HG03378 (cell line): Measurements from ENCODE around the gene MRPL20.
"Not testable (repeated sequence)": the region's sequence is repeated elsewhere in the genome, so short reads cannot be mapped to it uniquely, and the experiment has no call there.

ENCODE experiments used
- ATAC-seq: cut with Tn5 transposase; IDR thresholded peaks from one replicate; pipeline ENCODE4 v1.9.1; 2021; ENCODE audit warnings: mild to moderate bottlenecking, moderate library complexity; ENCODE audit not compliant: unreplicated experiment

MRPL20 gene

DNA sequence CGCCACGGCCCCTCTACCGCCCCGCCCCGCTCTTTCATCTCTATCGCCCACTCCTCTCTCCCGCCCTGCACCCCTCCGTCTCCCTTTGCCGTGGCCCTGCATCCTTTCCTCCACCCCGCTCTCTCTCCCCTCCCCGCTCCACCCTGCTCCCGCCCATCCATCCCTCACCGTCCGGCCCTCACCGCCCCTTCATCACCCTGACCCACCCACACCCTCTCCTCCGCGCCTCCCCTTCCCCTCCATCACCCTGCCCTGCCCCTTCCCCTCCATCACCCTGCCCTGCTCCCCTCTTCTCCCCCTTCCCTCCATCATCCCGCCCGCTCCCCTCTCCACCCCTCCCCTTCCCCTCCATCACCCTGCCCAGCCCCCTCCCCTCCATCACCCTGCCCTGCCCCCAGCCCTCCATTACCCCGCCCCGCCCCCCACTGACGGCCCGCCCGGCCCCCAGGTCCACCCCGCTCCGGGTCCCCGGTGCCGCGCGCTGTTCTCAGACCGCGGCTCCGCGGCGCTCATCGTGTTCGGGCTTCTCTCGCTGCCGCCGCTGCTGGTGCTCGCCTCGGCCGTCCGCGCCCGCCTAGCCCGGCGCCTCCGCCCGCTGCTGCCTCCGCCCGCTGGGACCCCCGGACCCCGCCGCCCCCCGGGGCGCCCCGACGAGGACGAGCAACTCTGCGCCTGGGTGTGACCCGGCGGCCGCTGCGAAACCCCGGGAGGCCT lies 20.2 kb upstream of the MRPL20 start:
- ATAC-seq: no peak

DNA sequence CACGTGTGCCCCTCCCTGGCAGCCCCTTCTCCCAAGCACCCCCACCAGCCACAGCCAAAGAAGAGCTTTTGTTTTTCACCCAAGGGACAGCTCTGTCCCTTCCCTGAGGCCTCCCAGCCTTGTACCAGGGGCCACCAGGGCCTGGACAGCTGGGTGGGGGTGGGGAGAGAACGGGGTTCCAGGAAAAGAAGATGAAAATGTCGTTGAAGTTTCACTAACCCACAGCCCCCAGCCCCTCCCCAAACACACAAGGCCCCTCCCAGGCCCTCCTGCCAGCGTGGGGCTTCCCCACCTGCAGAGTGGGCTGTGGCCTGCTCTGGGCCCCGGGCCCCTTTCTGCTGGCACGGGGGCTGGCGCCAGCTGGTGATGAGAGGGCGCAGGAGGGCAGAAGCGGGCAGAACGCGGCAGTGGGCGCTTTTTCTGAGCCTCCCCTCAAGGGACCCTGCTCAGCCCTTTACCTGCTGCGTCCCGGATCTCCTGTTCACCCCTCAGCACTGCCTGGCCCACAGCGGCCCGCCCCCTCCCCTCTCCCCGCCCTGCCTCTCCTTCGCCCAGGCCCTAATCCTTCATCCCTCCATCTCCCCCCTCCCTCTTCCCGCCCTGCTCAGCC lies 19.5 kb upstream of the MRPL20 start:
- ATAC-seq: no peak

DNA sequence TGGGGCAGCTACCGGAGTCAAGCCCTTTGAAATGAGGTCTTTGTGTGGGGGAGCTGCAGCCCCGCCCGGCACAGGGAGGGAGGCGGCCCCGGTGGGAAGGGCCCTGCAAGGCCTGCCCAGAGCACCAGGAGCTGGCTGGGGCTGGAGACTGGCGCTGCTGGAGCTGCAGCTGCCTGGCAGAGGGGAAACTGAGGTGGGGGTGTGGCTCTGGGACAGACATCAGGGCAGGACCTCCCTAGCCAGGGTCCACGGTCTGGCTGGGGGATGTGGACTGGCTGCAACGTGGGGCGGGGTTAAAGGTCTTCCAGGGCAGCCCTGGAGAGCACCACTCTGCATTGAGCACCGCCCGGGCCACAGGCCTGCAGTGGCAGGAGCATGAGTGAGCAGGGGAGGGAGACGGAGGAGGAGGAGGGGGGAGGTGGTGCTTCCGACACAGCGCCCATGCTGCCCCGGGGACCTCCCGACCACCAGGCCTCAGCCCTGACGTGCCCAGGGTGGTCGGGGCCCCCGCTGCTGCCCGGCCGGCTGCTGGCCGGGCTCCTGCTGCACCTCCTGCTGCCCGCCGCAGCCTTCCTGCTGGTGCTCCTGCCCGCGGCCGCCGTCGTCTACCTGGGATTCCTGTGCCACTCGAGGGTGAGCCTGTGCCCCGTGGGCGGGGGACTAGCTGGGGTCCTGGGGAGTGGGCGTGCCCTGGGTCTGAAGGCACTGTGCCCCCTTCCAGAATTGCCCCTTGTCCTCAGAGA lies 18.8 kb upstream of the MRPL20 start:
- no peak for ATAC-seq

DNA sequence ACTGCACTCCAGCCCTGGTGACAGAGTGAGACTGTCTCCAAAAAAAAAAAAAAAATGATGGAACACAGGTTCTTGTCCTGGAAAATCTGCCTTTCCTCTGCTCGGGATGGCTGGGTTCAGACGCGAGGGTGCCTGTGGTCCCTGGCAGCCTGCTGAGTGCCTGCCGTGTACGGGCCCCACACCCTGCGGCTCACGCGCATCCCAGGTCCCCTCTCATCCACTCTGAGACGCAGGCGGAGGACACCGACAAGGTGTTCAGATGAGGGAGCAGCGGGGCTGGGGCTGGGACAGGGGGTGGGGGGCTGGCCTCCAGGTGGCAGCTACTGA lies 18.3 kb upstream of the MRPL20 start:
- ATAC-seq: no peak

DNA sequence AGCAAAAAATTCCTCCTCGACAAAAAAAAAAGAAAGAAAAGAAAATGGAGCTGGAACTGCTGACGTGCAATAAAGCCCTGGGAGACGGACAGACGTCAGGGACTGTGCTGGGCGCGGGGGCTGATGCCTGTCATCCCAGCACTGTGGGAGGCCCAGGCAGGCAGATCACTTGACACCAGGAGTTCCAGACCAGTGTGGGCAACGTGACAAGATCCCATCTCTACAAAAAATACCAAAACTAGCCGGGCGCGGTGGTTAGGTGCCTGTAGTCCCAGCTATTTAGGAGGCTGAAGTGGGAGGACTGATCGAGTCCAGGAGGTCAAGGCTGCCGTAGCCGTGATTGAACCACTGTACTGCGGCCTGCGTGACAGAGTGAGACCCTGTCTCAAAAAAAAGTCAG lies 17.6 kb upstream of the MRPL20 start:
- no peak for ATAC-seq

DNA sequence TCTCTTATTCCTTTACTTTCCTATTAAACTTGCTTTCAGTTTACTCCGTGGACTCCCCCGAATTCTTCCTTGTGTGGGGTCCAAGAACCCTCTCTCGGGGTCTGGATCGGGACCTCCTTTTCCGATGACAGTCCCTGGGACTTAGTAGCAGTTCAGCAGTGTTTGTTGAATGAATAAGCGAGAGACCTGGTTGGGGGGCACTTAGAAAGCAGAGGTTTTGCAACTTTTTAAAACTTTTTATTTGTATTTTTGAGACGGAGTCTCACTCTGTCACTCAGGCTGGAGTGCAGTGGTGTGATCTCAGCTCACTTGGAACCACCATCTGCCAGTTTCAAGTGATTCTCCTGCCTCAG lies 16.1 kb upstream of the MRPL20 start:
- ATAC-seq: no peak

DNA sequence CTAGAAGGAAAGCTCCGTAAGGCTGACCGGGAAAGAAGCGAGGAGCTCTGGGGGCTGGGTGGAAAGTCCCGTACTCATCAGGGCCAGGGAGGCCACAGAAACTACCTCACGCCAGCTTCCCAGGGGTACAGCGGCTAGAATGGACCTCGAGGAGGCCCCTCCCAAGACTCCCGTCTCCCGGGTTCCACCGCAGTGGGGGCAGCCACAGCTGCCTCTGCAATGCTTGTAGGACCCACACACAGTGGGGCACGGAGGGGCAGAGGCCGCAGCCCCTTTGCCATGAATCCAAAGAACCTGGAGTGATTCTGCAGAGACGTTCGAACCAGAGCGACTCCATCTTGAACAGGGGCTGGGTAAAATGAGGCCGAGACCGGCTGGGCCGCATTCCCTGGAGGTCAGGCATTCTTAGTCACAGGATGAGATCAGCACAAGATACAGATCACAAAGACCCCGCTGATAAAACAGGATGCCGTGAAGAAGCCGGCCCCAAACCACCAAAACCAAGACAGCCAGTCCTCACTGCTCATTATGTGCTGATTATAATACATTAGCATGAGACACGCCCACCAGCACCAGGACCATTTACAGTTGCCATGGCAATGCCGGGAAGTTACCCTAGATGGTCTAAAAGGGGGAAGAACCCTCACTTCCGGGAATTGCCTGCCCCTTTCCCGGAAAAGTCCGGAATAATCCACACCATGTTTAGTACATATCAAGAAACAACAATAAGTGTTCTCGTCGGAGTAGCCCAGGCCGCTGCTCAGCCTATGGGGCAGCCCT lies 15.6 kb upstream of the MRPL20 start:
- no peak for ATAC-seq

DNA sequence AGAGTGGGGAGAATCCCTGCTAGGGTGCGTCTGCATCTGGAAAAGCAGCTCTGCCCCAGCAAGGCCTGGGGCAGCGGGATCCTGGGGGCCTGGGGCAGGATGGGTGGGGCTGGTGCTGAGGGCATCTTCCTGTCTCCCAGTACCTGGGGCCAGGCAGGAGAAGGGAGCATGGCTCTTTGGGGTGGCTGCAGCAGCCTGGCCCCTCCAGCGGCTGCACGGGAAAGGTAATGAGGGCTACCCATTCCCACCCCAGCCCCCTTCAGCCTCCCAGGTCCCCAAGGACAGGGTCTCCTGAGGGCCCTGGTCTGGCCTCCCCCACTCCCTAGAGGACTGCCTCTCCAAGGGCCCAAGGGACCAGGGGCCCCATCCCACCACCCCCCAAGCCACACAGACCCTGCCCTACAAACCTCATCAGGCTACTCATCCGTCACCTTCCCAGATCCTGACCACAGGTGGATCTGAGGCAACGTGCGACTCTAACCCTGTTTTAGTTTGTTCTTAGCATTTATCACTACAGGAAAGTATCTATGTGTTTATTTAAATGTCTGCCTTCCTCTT lies 14.9 kb upstream of the MRPL20 start:
- no peak for ATAC-seq

DNA sequence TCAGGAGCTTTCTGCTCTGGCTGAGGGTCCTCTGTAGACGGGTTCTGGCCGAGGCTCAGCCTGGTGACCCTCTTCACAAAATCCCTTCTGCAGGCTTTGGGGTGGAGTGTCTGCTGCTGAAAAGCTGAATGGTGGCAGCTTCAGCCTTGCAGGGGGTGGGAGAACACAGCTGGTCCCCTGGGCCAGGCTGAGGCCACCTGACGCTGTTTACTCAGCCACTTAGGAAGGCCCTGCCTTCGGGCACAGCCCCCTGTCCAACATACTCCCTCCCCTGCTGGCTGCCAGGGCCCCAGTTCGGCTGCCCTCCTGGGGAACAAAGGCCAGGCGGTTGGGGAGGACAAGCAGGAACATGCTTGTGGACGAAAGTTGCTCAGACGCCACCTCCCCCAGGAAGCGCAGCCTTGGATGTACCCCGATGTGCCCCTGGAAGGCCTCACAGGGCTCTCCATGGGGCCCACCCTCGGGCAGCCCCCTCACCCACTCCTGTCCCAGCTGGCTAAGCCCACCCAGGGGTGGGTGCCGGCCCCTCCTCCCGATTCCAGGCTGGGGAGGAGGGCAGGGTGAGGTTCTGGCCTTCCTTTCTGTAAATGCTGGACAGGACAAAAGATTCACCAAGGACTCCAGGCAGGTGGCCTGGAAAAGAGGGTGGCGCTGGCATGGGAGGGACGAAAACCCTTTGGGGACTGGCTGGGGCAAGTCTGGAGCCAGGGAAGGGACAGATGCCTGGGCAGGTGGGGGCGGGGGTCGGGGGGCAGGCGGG lies 14.2 kb upstream of the MRPL20 start, which contains the start of gene ANKRD65:
TSS of gene ANKRD65 (minus strand) at position 130 of the 760 bp plus-strand sequence. CDS start 271 bp downstream, outside the sequence.
- no peak for ATAC-seq

DNA sequence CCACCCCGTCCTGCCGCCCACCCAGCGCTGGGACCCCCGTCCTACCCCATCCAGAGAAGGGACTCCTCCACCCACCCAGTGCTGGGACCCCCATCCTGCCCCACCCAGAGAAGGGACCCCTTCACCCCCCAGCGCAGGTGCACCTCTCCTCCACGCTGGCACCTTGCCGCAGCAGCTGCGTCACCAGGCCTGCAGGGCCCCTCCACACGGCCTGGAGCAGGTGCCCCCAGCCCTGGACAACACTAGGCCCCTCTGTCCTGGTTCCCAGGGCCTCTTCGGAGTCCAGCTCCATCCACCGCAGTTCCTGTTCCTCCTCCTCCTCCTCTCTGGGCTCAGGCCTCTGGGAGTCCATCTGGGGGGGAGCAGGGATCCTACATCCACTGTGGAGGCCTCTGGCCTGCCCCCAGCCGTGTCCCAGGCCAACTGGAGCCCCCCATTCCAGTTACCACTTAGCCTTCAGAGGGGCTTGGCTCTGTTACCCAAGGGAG lies 13.6 kb upstream of the MRPL20 start:
- ATAC-seq: no peak

DNA sequence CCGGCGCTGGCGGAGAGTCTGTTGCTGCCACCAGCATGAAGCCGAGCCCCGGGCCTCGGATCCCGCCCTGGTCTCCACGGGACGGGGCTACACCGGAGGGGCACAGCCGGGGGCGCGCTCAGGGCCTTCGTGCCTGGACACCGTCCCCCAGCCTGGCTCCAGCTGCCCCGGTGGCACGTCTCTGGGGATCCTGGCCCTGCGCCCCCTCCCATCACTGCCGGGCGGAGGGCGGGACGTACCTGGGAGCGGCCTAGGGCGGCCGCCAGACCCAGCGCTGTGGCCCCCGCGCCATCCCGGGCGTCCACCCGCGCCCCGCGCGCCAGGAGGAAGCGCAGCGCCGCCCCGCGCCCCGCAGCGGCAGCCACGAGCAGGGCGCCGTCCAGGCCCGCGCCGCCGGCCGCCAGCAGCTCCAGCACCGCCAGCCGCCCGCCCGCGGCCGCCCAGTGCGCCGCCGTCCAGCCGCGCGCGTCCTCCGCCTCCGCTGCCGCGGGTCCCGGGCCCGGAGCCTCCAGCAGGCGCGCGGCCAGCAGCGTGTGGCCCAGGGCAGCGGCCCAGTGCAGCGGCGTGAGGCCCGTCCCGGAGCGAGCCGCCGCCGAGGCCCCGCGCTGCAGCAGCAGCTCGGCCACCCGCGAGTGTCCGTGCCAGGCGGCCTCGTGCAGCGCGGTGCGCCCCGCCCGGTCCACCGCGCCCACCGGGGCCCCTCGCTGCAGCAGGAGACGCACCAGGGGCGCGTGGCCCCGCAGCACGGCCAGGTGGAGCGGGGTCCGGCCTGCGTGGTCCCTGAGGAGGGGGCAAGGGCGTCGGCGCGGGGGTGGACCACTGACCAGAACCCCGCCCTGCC lies 12.9 kb upstream of the MRPL20 start:
- no peak for ATAC-seq

DNA sequence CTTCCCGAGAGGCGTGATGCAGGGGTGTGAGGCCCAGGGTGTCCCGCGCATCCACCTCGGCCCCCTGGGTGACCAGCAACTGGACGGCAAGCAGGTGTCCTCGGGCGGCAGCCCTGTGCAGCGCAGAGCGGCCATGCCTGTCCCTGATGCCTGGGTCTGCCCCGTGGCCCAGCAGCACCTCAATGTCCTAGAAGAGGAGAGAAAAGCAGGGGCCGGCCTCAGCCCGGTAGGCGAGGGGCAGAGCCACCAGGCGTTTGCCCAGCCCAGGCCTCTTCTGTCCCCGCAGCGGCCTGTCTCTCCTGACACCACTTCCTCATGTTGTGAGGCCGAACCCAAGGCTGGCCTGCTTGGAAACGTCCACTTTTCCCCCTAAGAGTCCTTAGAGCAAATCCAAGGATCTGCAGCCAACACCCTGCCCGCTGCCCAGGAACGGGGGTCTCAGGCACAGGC lies 12.3 kb upstream of the MRPL20 start:
- ATAC-seq: no peak

DNA sequence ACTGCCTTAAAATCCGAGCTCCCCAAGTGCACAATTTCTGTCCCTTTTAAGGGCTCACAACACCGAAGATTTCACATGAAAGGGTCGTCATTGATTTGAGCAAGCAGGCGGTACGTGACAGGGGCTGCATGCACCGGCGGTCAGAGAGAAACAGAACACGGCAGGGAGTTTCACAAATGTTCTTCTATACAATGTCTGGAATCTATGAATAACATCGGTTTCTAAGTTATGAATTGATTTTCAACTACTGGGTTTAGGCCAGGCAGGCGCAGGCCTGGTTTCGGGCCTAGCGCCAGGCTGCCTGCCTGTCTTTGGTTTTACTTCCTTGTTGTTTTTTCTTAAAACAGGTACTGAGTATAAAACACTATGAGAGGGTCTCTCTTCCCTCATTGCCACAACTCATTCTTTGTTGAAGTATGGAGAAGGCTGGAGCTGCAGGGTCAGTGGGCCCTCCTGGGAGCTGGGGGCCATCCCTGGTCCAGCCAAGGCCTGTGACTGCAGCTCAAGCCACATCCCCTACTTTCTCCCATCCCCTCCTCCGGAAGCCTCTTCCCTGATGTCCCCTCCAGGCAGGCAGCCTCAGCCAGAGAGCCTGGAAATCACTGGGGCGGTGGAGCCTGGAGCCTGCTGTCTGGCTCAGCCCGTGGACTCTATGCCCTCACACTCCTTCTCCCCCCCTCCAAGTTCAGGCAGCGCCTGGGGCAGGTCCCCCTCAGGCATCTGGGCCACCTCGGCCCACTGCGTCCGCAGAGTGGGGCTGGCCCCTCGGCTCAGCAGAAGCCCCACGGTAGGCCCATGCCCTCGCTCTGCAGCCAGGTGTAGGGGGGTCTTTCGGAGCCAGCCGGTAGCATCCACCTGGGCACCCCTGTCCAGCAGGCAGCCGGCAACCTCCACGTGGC lies 11.6 kb upstream of the MRPL20 start:
- ATAC-seq: no peak

DNA sequence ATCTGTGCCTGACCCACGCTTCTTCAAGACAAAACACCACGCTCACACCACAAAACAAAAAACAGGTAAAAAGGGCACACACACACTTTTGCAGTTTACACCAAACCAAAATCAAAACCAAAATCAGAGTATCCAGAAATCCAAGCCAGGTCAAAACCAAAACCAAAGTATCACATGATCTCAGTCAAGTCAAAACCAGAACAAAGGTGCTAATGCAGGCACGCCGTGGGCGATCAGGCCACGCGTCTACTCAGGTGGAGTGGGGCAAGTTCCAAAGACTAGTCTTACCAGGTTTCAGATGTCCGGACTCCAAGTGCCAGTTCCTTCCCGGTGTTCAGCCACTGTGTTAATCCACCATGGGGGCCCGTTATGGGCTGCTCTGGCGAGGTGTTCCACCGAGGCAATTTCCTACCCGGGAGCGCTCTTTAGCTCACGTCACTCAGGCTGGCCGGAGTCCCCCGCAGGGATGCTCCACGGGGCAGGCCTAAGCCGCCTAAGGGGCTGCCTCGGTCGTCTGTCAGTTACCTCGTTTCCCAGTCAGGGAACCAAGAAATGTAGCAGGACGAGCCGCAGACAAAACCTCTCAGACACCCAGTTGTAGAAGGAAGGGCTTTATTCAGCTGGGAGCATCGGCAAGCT lies 10.9 kb upstream of the MRPL20 start:
- ATAC-seq: not testable (repeated sequence)

DNA sequence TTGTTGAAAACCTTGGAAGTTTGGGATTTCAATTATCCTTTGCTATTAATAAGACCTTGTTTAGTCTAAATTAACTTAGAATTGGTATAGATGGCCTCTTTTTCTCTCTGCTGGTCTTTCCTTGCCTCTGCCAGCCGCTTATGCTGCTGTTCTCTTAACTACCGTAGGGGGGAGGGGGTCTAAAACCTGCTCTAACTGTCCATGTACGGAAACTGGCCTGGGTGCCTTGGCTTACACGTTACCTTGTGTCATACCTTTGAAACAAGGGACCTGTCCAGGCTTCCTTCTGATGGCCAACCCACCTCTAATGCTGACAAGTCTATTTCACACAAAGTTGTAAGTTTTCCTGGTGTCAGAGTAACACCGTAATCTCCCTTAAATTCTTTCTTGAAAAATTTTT lies 10.3 kb upstream of the MRPL20 start:
- ATAC-seq: not testable (repeated sequence)

DNA sequence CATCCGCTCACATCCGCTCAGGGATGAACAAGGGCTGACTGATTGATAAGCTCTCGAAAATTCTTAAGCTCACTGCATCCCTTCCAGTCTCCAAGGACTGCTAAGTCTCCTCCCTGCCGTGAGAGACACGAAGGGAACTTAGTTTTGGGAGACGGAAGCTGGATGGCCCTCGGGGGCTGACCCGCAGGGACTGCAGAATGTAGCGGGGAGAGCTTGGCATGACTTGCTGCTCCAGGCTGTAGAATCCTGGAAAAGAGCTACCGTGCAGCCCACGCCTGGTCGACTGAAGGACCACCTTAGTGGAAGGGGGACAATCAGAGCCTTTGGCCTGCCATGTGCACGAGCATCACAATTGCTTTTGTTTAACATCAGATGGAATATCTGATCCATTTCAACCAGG lies 8.7 kb upstream of the MRPL20 start:
- ATAC-seq: no peak

DNA sequence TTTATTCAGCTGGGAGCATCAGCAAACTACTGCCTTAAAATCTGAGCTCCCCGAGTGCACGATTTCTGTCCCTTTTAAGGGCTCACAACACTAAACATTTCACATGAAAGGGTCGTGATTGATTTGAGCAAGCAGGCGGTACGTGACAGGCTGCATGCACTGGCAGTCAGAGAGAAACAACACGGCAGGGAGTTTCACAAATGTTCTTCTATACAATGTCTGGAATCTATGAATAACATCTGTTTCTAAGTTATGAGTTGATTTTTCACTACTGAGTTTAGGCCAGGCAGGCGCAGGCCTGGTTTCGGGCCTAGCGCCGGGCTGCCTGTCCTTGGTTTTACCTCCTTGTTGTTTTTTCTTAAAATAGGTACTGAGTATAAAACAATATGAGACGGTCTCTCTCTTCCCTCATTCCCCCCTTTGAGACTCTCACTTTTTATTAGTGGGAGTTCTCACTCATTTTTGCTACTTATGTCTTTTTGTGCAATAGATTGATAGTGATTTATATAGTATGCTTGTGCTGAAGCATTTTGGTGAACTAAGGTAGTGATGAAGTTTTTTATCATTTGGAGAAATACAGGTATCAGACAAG lies 5.3 kb upstream of the MRPL20 start:
- not testable (repeated sequence) for ATAC-seq
